K562 (cell line): ENCODE results near the gene TAL1. TPM values are rescaled to one million over a fixed set of nuclear protein-coding genes. Genes with fewer than 3 reads are reported as not detected.

Source experiments
- ARHGAP35 ChIP-seq: fragments of 450-650 bp; IDR thresholded peaks from 2 replicates; pipeline ENCODE4 v1.6.1; 2018; ENCODE audit not compliant: partially characterized antibody
- CBFA2T3 ChIP-seq: fragments of 450-650 bp; IDR thresholded peaks from 2 replicates; pipeline ENCODE4 v1.6.1; 2017
- CBX1 ChIP-seq: sonication (generic); IDR thresholded peaks from 2 replicates; pipeline ENCODE4 v1.6.1; 2016; ENCODE audit warnings: antibody characterized with exemption, low read depth, mild to moderate bottlenecking
- CSDE1 ChIP-seq, 2 experiments: fragments of 450-650 bp; IDR thresholded peaks; 2 replicates each; pipeline ENCODE4 v1.6.1; 2016; ENCODE audit warnings: mild to moderate bottlenecking in 1 of 2
- DIDO1 ChIP-seq: fragments of 450-650 bp; IDR thresholded peaks from 2 replicates; pipeline ENCODE4 v1.6.1; 2016; ENCODE audit warnings: low read depth, missing biosample characterization, missing genetic modification characterization
- DLX4 ChIP-seq: fragments of 250-450 bp; sonication (Bioruptor Pico); IDR thresholded peaks from 2 replicates; pipeline ENCODE4 v1.6.1; 2021; ENCODE audit warnings: mild to moderate bottlenecking
- DMBX1 ChIP-seq: fragments of 250-450 bp; sonication (Bioruptor Pico); IDR thresholded peaks from 2 replicates; pipeline ENCODE4 v1.8.0; 2022; ENCODE audit warnings: inconsistent platforms, mild to moderate bottlenecking, moderate library complexity, borderline replicate concordance
- E2F6 ChIP-seq, 2 experiments: IDR thresholded peaks; 2 replicates each; pipeline ENCODE4 v1.6.1; 2011; ENCODE audit warnings: borderline replicate concordance in 1 of 2, control low read depth in 1 of 2, low read depth in 1 of 2, low read length in 1 of 2, mild to moderate bottlenecking in 1 of 2, mixed read lengths in 1 of 2, moderate library complexity in 1 of 2; ENCODE audit not compliant: insufficient read depth in 1 of 2, insufficient read length in 1 of 2, poor library complexity in 1 of 2, severe bottlenecking in 1 of 2; ENCODE audit errors: extremely low read depth in 1 of 2
- MTA3 ChIP-seq: fragments of 450-650 bp; formaldehyde crosslinking; IDR thresholded peaks from 2 replicates; pipeline ENCODE4 v1.6.1; 2017; ENCODE audit warnings: mild to moderate bottlenecking, borderline replicate concordance
- MTF1 ChIP-seq: fragments of 250-450 bp; sonication (Bioruptor Pico); IDR thresholded peaks from 2 replicates; pipeline ENCODE4 v1.9.0; 2021; ENCODE audit warnings: moderate library complexity, mild to moderate bottlenecking, inconsistent platforms, borderline replicate concordance
- MYC ChIP-seq, 2 experiments: fragments of 250-450 bp in 1 of 2; sonication (Bioruptor Pico) in 1 of 2; IDR thresholded peaks; 2 replicates each; pipeline versions ENCODE4 v1.5.1 to v1.6.1; 2012 to 2021; ENCODE audit warnings: low read depth in 2 of 2, borderline replicate concordance in 1 of 2, improper control_type of control experiment in 1 of 2, low read length in 1 of 2, mild to moderate bottlenecking in 1 of 2, moderate library complexity in 1 of 2
- SMARCB1 ChIP-seq: IDR thresholded peaks from 2 replicates; pipeline ENCODE4 v1.6.1; 2011; ENCODE audit warnings: improper control_type of control experiment, low read depth; ENCODE audit not compliant: insufficient read length
- SMC3 ChIP-seq: conservative IDR thresholded peaks from 2 replicates; pipeline ENCODE4 v1.6.1; 2011; ENCODE audit warnings: low read depth, low read length, improper control_type of control experiment; ENCODE audit not compliant: insufficient read depth
- TEAD4 ChIP-seq, 2 experiments: sonication (generic) in 1 of 2; formaldehyde crosslinking in 1 of 2; IDR thresholded peaks; 2 replicates each; pipeline versions ENCODE4 v1.6.1 to v1.8.0; 2012 to 2022; ENCODE audit warnings: borderline replicate concordance in 1 of 2, inconsistent platforms in 1 of 2, low read length in 1 of 2, mild to moderate bottlenecking in 1 of 2, missing genetic modification reagents in 1 of 2
- UBTF ChIP-seq, 2 experiments: IDR thresholded peaks; 2 replicates each; pipeline ENCODE4 v1.6.1; 2012; ENCODE audit warnings: improper control_type of control experiment in 2 of 2, low read depth in 2 of 2, low read length in 2 of 2, borderline replicate concordance in 1 of 2
- ZHX1 ChIP-seq: fragments of 150-350 bp; conservative IDR thresholded peaks from 2 replicates; pipeline ENCODE4 v1.6.1; 2014; ENCODE audit warnings: low read length
- ZNF436 ChIP-seq: fragments of 250-450, 450-650 bp; sonication (Bioruptor Pico); formaldehyde crosslinking; IDR thresholded peaks from 2 replicates; pipeline ENCODE4 v1.7.0; 2020; ENCODE audit warnings: mild to moderate bottlenecking
- polyA plus RNA-seq, 8 experiments: library from polyadenylated mRNA; depleted of rRNA in 4 of 8; stranded (reverse) in 5 of 8; unstranded in 3 of 8; fragments of >200 nt; fragmentation: Nextera tagmentation in 2 of 8; fragmentation: Illumina TruSeq in 1 of 8; extraction: Ambion mirVana in 2 of 8; extraction: Trizol in 1 of 8; gene quantifications; 2 replicates each; pipeline versions ENCODE4 v1.2.1 to v1.2.3, GENCODE V29; 2011 to 2014; ENCODE audit warnings: inconsistent platforms in 1 of 8, missing spikeins in 1 of 8
- total RNA-seq, 7 experiments: library from RNA; depleted of rRNA in 6 of 7; stranded (reverse); fragments of >200 nt in 6 of 7; fragmentation: Illumina TruSeq in 2 of 7; extraction: Trizol in 2 of 7; gene quantifications; 2 replicates each; pipeline versions ENCODE4 v1.2.1 to v1.2.3, GENCODE V29; 2011 to 2021; ENCODE audit warnings: low replicate concordance in 1 of 7

Gene TAL1
- total and polyA plus RNA-seq, 9 of the 15 experiments (the other 6 are each of a cell fraction or from before 2014, with no cell fraction given): 18.5 to 106 (median 59.7) TPM

- no peak for TF ChIP-seq ZHX1
- TF ChIP-seq DIDO1: no peak
- TF ChIP-seq MTF1 (CRISPR knock-in tag): no peak
- peak; percentile 16; the same call in 1 of the 2 replicates for TF ChIP-seq TEAD4 (IDR thresholded peaks at IDR 0.05; ENCODE audit: low read length)
- no peak for TF ChIP-seq TEAD4 (CRISPR knock-in tag; IDR thresholded peaks at IDR 0.05; ENCODE audit: borderline replicate concordance)
- no peak for TF ChIP-seq SMARCB1
- TF ChIP-seq ARHGAP35: no peak
- peak; percentile 49 to 80; a peak in 3 of 4 replicates for TF ChIP-seq UBTF (IDR thresholded peaks at IDR 0.05; ENCODE audit: borderline replicate concordance in 1 of 2, low read depth in 2 of 2, low read length in 2 of 2)
- peak; percentile 65; the same call in 1 of the 2 replicates for TF ChIP-seq ZNF436 (CRISPR knock-in tag)
- TF ChIP-seq DMBX1 (CRISPR knock-in tag): 0 out of 2 replicates have a peak, but pooled peaks have one; percentile 28
- peak; percentile 68 for TF ChIP-seq CBFA2T3
- no peak for TF ChIP-seq DLX4 (CRISPR knock-in tag)
- no peak for TF ChIP-seq CBX1
- no peak for TF ChIP-seq SMC3
- peak in 1 of 2 experiments; percentile 51 for TF ChIP-seq E2F6 (IDR thresholded peaks at IDR 0.05; ENCODE audit: borderline replicate concordance in 1 of 2, extremely low read depth in 1 of 2, insufficient read depth in 1 of 2, insufficient read length in 1 of 2, low read depth in 1 of 2, low read length in 1 of 2, poor library complexity in 1 of 2, severe bottlenecking in 1 of 2)
- 0 out of 2 replicates have a peak, but pooled peaks have one; percentile 8 for TF ChIP-seq MTA3
- no peak for TF ChIP-seq CSDE1 (IDR thresholded peaks at IDR 0.05)
- no peak; the same call in 1 of the 2 replicates for TF ChIP-seq MYC (IDR thresholded peaks at IDR 0.05; ENCODE audit: low read depth, low read length)
- no peak for TF ChIP-seq MYC (CRISPR knock-in tag; IDR thresholded peaks at IDR 0.05; ENCODE audit: borderline replicate concordance, low read depth)
Measured at GRCh38 chr1:47229031-47229885, 2.8 kb downstream of the TAL1 start (continued).
